Myocyte (in vitro differentiated cells): ENCODE data around the gene SIPA1. TPM values are rescaled to one million over a fixed set of nuclear protein-coding genes. Genes with fewer than 3 reads are reported as not detected.

Source experiments
- DNase-seq: peaks from one replicate; pipeline ENCODE4 v3.0.0-alpha.2; 2012; ENCODE audit warnings: low read depth
- polyA plus RNA-seq: library from polyadenylated mRNA; unstranded; fragments of >200 nt; gene quantifications from one replicate; pipeline ENCODE4 v1.2.1, GENCODE V29; 2012; ENCODE audit warnings: missing spikeins
- total RNA-seq: library from RNA; depleted of rRNA; stranded (reverse); fragments of >200 nt; gene quantifications from 2 replicates; pipeline ENCODE4 v1.2.3, GENCODE V29; 2014

Gene SIPA1
- total RNA-seq: 19.7 and 42.6 TPM in 2 replicates
- 14.4 TPM for polyA plus RNA-seq

DNA sequence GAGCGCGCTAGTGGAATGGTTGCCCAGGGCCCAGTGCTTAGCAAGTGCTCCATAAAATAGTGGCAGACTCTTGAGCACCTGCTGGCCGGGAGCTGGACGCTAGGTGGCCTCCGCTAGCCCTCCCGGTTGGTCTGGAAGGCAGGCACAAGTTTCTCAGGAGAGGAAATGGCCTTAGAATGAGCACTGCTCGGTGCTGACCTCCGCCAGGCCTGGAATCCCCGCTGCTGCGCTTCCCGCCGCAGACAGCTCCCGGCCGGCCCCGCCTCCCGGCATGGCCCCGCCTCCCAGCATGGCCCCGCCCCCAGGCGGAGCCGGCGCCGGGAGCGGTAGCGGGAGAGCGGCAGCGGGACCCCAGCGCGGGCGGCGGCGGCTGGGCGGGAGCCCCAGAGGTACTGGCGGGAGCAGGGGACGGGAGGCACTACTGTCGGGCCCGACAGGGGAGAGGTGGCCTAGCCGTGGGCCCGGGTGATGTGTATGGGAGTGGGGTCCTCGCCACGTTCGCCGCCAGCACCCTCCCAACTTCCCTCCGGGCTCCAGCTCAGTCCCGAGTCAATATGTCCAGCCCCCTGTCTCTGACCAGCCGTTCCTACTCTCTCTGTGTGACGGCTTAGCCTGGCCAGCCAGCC lies at the start of gene SIPA1:
TSS of gene SIPA1 (plus strand) at position 308 of the 626 bp plus-strand sequence. CDS start 2,821 bp downstream, outside the sequence.
- peak; percentile 86 for DNase-seq

DNA sequence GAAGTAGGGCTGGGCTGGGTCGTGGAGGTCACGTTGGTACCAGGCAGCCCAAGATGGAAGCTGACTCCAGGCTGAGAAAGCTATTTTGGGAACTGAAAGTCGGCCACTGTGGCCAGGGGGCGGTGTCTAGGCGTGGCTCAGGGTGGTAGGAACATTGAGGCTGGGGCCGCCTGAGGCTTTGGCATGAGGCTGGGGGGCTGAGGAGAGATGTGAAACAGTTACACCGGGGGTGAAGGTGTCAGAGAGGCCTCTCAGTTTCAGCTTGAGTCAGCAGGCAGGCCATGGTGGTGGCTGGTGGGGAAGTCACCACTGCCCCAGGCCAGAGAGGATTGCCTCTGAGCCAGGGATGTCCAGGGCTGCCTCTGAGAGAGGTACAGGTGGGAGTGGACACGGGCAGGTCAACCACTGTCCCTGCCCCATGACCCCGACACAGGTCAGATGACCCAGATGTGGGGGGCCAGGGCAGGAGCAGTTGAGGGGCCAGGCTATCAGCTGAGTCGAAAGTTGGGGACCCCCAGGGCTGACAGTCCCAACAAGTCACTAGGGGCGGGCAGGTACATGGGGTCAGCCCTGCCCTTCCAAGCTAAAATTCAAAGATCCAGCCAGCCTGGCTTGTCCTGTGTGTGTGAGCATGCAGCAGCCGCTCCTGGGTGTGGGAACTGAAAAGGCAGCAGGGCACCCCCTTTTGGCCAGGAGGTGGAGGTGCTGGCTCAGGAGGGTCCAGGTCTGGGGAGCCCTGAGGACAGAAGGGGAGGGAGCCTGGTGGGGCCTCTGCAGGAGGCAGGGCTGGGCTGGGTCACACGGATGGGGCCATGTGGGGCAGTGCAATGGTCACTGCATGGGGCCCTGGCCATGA lies 49.5 kb upstream of the SIPA1 start:
- DNase-seq: peak; percentile 86

DNA sequence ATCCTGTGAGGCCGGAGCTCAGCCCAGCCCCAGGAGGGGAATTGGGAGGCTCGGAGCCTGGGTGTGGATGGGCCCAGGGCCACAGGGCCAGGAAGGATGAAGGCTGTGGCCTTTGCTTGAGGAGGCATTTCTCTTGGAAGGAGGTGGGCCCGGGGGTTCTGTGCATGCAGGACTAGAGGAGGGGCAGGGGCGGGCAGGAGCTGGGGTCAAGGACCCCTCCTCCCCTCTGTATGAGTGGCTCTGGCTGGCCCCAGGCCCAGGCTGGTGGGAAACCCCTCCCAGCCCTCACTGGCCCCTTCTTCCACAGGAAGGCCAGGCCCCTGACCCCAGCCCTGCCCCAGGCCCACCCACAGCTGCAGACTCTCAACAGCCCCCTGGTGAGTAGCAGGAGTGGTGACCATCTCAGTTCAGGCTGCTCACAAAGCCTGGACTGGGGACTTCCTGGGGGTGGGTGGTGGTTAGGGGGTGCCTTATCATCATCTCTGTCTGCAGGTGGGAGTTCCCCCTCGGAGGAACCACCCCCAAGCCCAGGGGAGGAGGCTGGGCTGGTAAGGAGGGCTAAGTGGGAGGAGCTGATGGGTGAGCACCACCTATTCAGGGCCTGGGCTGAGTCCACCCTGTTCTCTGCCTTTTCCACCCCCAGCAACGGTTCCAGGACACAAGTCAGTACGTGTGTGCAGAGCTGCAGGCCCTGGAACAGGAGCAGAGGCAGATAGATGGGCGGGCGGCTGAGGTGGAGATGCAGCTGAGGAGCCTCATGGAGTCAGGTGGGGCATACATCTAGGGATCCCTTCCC lies 48.3 kb upstream of the SIPA1 start:
- DNase-seq: no peak

DNA sequence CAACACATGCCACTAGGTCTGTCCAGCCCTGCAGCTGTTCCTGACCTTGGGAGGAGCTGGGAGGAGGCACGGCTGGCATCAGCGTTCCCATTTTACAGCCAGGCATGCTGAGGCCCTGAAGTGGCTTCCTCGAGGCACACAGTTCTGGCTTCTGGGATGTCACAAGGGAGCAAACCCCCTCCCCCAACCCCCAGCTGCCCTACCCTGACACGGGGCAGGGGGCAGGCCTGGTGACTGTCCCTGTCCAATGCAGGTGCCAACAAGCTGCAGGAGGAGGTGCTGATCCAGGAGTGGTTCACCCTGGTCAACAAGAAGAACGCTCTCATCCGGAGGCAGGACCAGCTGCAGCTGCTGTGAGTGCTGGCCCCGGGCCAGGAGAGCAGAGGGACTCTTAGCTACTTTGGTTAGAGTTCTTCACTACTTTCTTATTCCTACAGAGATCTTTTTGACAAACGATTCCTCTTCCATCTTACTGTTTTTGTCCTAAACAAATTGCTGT lies 47.6 kb upstream of the SIPA1 start:
- peak; percentile 90 for DNase-seq

DNA sequence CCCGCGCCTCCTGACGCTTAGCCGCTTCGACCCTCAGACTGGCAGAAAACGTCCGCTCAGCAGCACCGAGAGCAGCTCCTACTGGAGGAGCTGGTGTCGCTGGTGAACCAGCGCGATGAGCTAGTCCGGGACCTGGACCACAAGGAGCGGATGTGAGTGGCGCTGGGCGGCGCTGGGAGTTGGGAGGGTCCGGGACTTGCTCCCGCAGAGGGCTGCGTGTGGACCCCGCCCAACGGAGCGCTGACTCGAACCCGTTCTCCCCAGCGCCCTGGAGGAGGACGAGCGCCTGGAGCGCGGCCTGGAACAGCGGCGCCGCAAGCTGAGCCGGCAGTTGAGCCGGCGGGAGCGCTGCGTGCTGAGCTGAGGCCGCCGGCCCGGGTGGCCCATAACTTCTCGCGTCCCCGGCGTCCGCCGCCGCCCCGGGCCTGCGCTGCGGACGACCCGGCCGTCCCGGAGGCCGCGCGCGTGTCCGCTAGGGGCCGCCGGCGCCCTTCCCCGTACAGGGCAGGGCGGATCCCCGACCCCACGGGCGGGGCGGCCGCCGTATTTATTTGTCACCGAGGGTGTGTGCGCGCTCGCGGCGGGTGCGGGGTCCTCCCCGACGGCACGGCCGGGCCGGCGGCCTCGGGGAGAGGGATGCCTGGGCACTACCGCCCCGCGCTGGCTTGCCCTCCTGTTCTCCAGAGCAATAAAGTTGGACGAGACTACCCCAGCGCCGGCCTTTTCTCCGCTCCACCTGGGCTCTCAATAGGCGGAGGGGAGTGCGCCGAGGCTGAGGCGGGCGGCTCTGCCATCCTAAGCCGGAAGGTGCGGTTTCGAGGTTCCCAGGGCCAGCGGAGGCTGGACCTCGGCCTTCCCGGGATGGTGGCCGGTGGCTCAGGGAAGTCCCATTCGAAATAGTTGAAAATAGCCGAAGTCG lies 45.7 kb upstream of the SIPA1 start:
- no peak for DNase-seq

- no peak for DNase-seq
Measured at GRCh38 chr11:65592858-65593517, 44.9 kb upstream of the SIPA1 start.

DNA sequence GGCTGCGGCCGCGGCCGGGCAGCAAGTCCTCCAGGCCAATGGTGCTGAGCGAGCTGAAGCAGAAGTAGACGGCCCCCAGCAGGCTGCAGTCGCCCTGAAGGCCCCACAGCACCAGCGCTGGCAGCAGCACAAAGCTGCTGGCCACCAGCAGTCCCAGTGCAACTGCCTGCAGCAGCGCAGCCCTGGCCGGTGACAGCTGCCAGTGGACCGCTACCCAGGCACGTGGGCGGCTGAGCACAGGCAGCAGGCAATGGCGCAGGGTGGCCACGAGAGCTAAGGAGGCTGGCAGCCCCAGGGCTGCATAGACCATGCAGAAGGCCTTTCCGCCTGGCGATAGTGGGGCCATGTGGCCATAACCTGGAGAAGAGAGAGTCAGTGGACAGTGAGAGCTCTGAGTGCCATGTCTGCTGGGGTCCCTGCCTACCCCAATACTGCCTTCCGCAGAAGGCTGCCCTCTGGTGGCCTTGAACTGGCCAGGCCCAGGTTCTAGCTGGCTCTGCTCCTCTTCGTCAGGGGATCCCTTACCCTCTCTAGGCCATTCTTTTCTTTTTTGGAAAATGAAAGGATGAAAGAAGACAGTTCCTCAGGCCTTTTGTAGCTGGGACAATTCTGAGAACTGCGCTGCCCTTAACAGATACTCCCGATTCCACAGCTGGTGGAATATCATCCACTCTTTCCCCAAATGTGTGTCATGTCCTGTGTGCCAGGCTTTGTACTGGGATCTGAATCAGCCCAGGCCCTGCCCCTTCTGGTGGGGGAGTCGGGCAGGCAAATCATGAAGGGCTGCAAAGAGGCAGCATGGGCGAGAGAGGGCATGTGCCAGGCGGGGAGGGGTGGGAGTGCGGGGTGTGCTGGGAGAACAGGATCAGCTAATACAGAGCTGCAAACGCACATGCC lies 44.1 kb upstream of the SIPA1 start:
- peak; percentile 65 for DNase-seq

GRCh38 chr11:65595131-65595530 lies 42.8 kb upstream of the SIPA1 start:
- DNase-seq: no peak

DNA sequence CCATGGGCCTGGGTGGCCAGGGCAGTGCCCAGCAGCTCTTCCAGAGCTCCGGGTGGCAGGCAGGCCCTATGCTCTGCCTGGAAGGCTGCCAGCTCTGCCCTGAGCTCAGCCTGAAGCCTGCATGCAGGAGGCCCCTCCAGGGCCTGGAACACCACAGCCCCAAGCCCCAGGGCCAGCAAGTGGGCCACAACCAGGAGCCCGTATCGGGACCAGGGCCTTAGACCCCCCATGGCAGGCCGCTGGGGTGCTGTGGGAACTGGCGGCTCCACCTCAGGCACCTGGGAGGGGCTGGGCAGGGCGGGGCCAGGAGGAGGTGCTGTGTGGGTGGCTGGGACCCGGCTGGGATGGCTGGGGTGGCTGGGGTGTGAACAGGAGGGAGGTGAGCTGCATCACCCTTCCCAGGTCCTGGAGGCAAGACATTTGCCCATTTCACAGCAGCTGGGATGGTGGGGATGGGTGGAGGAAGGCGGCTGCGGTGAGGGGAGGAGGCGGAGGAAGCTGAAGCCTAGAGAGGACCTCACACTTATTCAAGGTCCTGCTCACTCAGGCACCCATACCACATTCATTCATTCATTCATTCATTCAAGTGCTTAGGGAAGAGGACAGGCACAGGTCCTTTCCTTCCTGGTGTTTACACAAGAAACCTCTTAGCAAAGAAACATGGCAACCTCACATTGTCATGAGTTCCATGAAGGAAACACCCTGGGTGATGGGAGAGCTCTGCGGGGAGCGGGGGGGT lies 42.2 kb upstream of the SIPA1 start, which contains the start of gene KCNK7:
TSS of gene KCNK7 (minus strand) at position 258 of the 739 bp plus-strand sequence. CDS start at position 230, 28 bp downstream.
- no peak for DNase-seq

DNA sequence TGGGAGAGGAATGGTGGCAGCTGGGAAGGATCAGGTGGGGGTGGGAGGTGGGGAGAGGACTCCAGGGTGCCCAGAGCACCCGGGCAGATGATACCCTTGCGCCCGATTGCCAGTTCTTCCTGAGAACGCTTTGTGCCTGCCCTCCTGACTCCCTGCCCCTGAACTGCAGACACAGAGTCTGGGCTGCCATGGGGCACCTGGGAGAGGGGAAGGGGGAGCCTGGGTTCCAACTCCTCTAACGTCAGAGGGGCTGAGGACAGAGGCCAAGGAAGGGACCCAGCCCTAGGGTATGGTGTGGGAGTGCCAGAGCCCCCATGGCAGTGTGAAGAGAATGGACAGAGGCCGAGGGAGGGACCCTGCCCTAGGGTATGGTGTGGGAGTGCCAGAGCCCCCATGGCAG lies 41.4 kb upstream of the SIPA1 start:
- no peak for DNase-seq

DNA sequence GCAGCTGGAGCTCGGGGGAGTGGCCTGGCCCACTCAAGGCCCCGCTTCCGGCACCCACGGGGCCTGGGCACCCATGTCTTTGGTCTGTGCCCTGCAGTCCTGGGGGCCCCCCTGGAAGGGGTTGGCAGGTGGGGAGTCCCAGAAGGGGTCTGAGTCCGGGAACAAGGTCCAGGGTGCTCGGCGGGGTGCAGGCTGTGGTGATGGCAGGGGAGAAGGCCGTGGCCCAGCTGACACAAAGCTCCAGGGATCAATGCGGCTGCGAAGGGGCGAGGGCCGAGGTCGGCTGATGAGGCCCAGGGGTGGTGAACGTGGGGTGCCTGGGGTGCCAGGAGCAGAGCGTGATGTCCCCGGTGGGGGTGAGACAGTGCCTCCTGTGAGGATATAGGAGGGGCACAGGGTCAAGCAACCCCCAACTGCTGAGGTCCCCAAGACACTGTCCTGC lies 39.6 kb upstream of the SIPA1 start:
- DNase-seq: no peak

DNA sequence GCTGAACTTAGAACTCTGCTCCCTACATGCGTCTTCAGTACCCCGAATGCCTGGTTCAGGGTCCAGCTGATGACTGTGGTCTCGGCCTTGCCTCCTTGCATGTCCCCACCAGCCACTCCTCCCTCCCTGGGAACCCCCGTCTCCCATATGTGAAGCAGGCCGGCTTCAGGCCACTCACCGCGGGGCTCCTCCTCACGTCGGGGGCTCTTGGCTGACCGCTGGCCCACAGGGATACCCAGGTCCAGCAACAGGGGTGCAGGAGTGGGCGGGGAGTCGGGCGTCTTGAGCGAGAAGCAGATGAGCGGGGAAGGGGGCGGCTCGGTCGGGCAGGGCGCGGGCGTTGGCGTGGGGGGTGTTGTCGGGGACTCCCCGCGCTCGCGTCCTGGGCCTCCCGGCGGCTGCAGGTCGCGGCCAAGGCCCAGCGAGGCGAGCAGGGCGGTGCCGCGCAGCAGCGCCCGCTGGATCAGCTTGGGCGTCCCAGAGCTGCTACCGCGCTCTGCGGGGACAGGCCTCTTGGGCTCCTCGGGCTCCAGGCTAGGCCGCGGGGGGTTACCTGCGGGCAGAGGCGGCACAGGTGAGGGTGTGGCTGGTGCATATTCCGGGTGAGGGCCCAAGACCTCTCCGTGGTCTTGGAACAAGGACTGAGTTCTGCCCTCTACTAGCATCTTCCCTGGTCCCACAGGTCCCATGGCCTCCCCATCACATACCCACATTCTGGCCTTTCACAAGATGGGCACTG lies 38.5 kb upstream of the SIPA1 start:
- DNase-seq: no peak

GRCh38 chr11:65599955-65600246 lies 38.0 kb upstream of the SIPA1 start:
- no peak for DNase-seq

GRCh38 chr11:65604258-65604657 lies 33.6 kb upstream of the SIPA1 start:
- peak; percentile 73 for DNase-seq

DNA sequence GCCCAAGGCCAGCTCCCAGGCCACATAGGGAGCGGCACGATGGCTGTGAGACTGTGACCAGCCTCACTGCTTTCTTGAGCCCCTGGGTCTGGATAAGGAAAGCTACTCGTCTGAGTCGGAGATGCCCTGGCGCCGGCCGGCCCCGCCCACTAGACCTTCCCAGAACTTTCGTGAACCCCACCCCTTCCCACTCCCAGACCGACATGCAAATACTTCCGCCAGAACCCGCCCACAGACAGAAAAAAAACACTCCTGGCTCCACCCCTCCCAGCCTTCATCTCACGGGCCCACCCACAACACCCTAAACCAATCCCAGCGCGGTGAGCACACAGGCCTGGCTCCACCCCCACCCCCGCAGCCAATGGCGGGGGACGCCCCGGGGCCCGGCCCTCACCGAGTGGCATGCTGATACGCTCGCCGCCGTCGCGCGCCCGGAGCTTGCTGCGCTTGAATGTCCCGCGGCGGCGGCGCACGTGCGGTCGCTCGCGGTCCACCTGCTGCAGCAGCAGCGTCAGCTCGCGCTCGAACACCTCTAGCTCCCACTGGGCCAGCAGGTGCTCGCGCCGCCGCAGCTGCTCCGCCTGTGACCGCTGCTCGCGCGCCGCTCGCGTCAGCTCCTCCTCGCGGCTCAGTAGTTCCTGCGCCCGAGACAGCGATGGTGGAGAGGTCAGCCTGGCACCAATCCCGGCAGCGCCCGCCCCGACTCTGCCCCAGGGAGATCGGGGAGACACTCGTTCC lies 30.9 kb upstream of the SIPA1 start:
- DNase-seq: no peak

- no peak for DNase-seq
Measured at GRCh38 chr11:65607614-65608426, 30.1 kb upstream of the SIPA1 start.
